ENCODE data around the gene ZNF540. TPM values are rescaled to one million over a fixed set of nuclear protein-coding genes. Genes with fewer than 3 reads are reported as not detected.

Gene ZNF540
- total and polyA plus RNA-seq, 2 of the 8 experiments (the other 6 are each of a cell fraction or from before 2014, with no cell fraction given), result 0.15 to 0.17 TPM

DNA sequence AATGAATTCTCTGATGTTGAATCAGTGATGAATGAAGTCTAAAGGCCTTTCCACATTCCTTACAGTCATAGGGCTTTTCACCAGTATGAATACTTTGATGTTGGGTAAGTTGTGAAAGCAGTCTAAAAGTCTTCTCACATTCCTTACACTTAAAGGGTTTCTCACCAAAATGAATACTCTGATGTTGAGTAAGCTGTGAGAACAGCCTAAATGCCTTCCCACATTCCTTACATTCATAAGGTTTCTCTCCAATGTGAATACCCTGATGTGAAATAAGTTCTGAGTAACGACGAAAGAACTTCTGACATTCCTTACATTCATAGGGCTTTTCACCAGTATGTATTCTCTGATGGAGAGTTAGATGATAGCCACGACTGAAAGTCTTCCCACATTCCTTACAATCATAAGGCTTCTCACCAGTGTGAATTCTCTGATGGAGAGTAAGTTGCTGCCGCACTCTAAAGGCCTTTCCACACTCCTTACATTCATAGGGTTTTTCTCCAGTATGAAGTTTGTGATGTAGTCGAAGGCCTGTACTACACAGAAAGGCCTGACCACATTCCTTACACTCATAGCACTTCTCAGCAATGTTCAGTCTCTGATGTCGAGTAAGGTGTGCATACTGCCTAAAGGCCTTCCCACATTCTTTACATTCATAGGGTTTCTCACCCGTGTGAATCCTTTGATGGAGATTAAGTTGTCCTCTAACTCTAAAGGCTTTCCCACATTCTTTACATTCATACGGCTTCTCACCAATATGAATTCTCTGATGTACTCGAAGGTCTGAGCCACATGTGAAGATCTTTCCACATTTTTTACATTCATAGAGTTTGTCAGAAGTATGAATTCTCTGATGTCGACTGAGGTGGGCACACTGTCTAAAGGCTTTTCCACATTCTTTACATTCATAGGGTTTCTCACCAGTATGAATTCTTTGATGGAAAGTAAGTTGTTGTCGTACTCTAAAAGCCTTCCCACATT, 40.7 kb downstream of the ZNF540 start:
- Histone ChIP-seq H2AFZ (ENCODE audit: low read length) (no peak overlapping the region), H3K79me1 (ENCODE audit: low read depth, low read length) (no peaks in the 10 kb centered on the region), H3K18ac (ENCODE audit: extremely low read depth, low read length) (no peak overlapping the region), H3K4me2 (ENCODE audit: insufficient read depth in 1 of 2, low read depth in 2 of 2, low read length in 2 of 2) (no peak overlapping the region), H2BK12ac (ENCODE audit: low read depth, low read length) (no peak overlapping the region), H2BK15ac (ENCODE audit: low read length) (no peak overlapping the region), H4K91ac (replicated peaks; ENCODE audit: insufficient read length, low read length) (no peak overlapping the region), H2BK20ac (ENCODE audit: low read length) (no peak overlapping the region), H3K27me3 (replicated peaks in 1 of 4; ENCODE audit: control insufficient read depth in 3 of 4, extremely low read depth in 1 of 4, insufficient read depth in 3 of 4, low read length in 3 of 4) (no peaks in the 10 kb centered on the region), H3K79me2 (ENCODE audit: control insufficient read depth in 1 of 2, insufficient read depth in 2 of 2, low read length in 2 of 2) (no peaks in the 10 kb centered on the region), H3K27ac (ENCODE audit: low read depth, low read length) (no peak overlapping the region), H2BK5ac (ENCODE audit: low read depth, low read length) (no peak overlapping the region), H4K20me1 (replicated peaks in 1 of 2; ENCODE audit: control insufficient read depth in 1 of 2, insufficient read depth in 2 of 2, low read length in 2 of 2) (no peaks in the 10 kb centered on the region), H3K9ac (replicated peaks in 1 of 4; ENCODE audit: extremely low read depth in 1 of 4, low read depth in 3 of 4, low read length in 3 of 4) (no peak overlapping the region), H3K4me1 (replicated peaks in 1 of 4; ENCODE audit: control insufficient read depth in 3 of 4, insufficient read depth in 4 of 4, low read length in 3 of 4) (no peaks in the 10 kb centered on the region), H3K14ac (ENCODE audit: insufficient read length) (no peak overlapping the region), H4K5ac (ENCODE audit: insufficient read length, low read depth, low read length) (no peak overlapping the region), H3K23ac (ENCODE audit: insufficient read length) (no peak overlapping the region), H3K56ac (replicated peaks; ENCODE audit: insufficient read length, low read depth, low read length) (no peak overlapping the region), H3K23me2 (ENCODE audit: low read depth, low read length) (no peaks in the 10 kb centered on the region), H3K4me3 (ENCODE audit: extremely low read depth in 1 of 4, insufficient read depth in 2 of 4, low read depth in 3 of 4, low read length in 4 of 4) (no peak overlapping the region), H3K9me3 (ENCODE audit: insufficient read depth in 2 of 2, low read depth in 1 of 2, low read length in 1 of 2) (peaks cover 38 to 42% of the 10 kb centered on the region in 2 experiments), H2AK5ac (ENCODE audit: low read depth, low read length) (no peak overlapping the region), H3K36me3 (ENCODE audit: control insufficient read depth in 2 of 4, insufficient read depth in 4 of 4, low read length in 3 of 4) (peaks cover 0 to 32% (median 12%) of the 10 kb centered on the region in 4 experiments; a peak in 5 of 8 replicates), H4K8ac (ENCODE audit: extremely low read depth, insufficient read depth, low read length) (no peak overlapping the region), H2BK120ac (replicated peaks; ENCODE audit: low read depth, low read length) (no peak overlapping the region), H3K4ac (replicated peaks; ENCODE audit: insufficient read length, low read depth, low read length) (no peak overlapping the region)
- DNase-seq (ENCODE audit: low read depth in 1 of 2, low spot score in 2 of 2), result no peak
- FAIRE-seq, result no peak
- 90% methylated on average over 11 of the region's 11 CpGs; no CpG with 5 or more reads in 1 of the 2 experiments for WGBS, 2 experiments (ENCODE audit: extremely low coverage in 1 of 2, insufficient coverage in 1 of 2, insufficient read length in 1 of 2, insufficient replicate concordance in 2 of 2, low coverage in 1 of 2, low lambda C conversion rate in 2 of 2, missing lambda C conversion rate in 1 of 2)
- TF ChIP-seq ZNF274 (IDR thresholded peaks at IDR 0.05; ENCODE audit: borderline replicate concordance, extremely low read depth, low read length) (peak; percentile 71; the same call in 1 of the 2 replicates), TAF7 (optimal IDR thresholded peaks at IDR 0.05; ENCODE audit: borderline replicate concordance, low read depth, low read length) (no peak), PHF8 (conservative IDR thresholded peaks at IDR 0.05; ENCODE audit: low read depth, low read length) (no peak), SP1 (IDR thresholded peaks at IDR 0.05; ENCODE audit: low read depth, low read length) (no peak)
- POLR2A ChIA-PET (ENCODE audit: partially characterized antibody), result no interaction called here
- CTCF ChIA-PET (ENCODE audit: partially characterized antibody), result no interaction called here

Measured in H1 (cell line).